ENCODE results near the gene MED31.

GRCh38 chr17:6640536-6641246 lies 10.7 kb downstream of the MED31 start, which contains the start of the genes KIAA0753 and TXNDC17:
- TF ChIP-seq GATA2 (IDR thresholded peaks at IDR 0.05; ENCODE audit: low read depth, low read length): no peak
- no peak for TF ChIP-seq GATA3 (IDR thresholded peaks at IDR 0.05; ENCODE audit: low read depth, low read length)

Data from SH-SY5Y (cell line).